Neutrophil (primary cell): ENCODE results near the gene ASPG.

Experiments
- H3K27ac ChIP-seq: fragments of 200-600 bp; sonication (generic); 2 replicates; pipeline ENCODE4 v1.5.1; 2016; ENCODE audit warnings: mild to moderate bottlenecking, moderate library complexity
- H3K27me3 ChIP-seq: fragments of 200-600 bp; sonication (generic); 2 replicates; pipeline ENCODE4 v1.6.0; 2016; ENCODE audit warnings: mild to moderate bottlenecking
- H3K36me3 ChIP-seq: fragments of 200-600 bp; sonication (generic); 2 replicates; pipeline ENCODE4 v1.5.1; 2017
- H3K4me1 ChIP-seq, 2 experiments: fragments of 200-600 bp in 1 of 2; sonication (generic) in 1 of 2; 1 replicate in 1 of 2; 2 replicates in 1 of 2; pipeline versions ENCODE4 v1.5.1 to v1.6.1; 2013 to 2016; ENCODE audit warnings: low read depth in 1 of 2, low read length in 1 of 2, mild to moderate bottlenecking in 1 of 2, moderate library complexity in 1 of 2; ENCODE audit not compliant: control insufficient read depth in 1 of 2, insufficient read depth in 1 of 2
- H3K4me3 ChIP-seq, 2 experiments: fragments of 200-600 bp in 1 of 2; sonication (generic) in 1 of 2; 1 replicate in 1 of 2; 2 replicates in 1 of 2; pipeline ENCODE4 v1.5.1; 2013 to 2016; ENCODE audit warnings: low read depth in 1 of 2, low read length in 1 of 2, mild to moderate bottlenecking in 1 of 2, moderate library complexity in 1 of 2
- H3K9me3 ChIP-seq: fragments of 200-600 bp; sonication (generic); 2 replicates; pipeline ENCODE4 v1.5.1; 2016
- TF ChIP-seq, protein P1 (sequence below): fragments of 200-600 bp; sonication (generic); IDR thresholded peaks from 2 replicates; pipeline ENCODE4 v1.5.1; 2016; ENCODE audit warnings: antibody characterized with exemption

Gene ASPG

DNA sequence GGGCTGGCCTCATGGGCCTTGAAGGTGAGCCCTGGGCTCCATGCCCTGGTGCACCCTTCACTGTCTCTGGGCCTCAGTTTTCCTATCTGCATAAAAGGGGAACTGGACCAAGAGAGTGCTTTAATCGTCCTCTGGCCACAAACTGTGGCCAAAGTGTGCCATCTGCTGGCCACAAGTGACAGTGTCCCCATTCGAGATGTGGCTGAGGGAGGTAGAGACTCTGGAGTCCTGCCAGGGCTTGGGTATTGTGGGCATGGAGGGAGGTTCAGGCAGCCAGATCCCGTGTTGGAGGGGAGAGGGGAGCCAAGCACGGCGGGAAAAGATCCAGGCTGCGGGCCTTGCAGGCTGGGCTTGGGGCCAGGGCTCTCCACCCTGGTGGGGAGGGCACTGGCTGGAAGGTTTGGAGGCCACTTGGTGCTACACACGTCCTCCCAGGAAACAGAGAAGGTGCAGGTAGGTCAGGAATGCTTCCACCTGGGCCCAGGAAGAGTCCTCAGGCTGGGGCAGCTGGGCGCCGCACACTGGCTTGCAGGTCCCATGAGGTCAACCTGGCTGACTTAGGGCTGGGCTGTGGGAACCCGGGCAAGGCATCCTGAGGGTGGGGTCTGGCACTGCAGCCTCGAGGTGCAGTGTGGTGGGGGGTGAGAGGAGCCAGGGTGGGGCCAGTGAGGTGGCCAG lies 45.6 kb downstream of the ASPG start:
- no peaks in the 10 kb centered on the region for H3K9me3 ChIP-seq
- no peaks in the 10 kb centered on the region for H3K4me1 ChIP-seq
- H3K36me3 ChIP-seq = no peaks in the 10 kb centered on the region
- no peak overlapping the region for H3K4me3 ChIP-seq
- H3K27ac ChIP-seq = no peak overlapping the region
- peaks cover 57% of the 10 kb centered on the region for H3K27me3 ChIP-seq
- TF ChIP-seq, protein P1, sequence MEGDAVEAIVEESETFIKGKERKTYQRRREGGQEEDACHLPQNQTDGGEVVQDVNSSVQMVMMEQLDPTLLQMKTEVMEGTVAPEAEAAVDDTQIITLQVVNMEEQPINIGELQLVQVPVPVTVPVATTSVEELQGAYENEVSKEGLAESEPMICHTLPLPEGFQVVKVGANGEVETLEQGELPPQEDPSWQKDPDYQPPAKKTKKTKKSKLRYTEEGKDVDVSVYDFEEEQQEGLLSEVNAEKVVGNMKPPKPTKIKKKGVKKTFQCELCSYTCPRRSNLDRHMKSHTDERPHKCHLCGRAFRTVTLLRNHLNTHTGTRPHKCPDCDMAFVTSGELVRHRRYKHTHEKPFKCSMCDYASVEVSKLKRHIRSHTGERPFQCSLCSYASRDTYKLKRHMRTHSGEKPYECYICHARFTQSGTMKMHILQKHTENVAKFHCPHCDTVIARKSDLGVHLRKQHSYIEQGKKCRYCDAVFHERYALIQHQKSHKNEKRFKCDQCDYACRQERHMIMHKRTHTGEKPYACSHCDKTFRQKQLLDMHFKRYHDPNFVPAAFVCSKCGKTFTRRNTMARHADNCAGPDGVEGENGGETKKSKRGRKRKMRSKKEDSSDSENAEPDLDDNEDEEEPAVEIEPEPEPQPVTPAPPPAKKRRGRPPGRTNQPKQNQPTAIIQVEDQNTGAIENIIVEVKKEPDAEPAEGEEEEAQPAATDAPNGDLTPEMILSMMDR = no peak

DNA sequence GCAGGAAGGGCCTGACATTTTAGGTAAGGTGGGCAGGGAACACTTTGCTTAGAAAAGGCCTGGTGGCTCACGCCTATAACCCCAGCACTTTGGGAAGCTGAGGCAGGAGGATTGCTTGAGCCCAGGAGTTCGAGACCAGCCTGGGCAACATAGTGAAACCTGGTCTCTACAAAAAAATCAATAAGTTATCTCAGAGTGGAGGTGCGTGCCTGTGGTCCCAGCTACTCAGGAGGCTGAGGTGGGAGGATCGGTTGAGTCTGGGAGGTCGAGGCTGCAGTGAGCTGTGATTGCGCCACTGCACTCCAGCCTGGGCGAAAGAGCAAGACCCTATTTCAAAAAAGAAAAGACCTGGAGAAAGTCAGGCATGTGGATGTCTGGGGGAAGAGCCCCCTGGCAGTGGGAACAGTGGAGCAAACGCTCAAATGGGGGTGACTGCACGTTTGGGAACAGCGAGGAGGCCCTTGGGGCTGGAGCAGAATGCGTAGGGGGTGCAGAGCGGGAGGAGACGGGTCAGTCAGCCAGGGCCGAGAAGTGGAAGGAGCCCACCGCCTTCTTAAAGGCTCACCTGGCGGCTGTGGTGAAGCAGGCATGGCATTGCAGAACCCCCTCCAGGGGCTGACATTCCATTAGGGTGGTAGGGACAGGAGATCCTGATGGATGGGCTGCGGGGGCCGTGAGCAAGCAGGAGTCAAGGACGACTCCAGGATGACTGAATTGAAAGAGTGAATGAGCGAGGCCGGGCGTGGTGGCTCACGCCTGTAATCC lies 46.6 kb downstream of the ASPG start:
- Histone ChIP-seq H3K4me3 (no peak overlapping the region), H3K27ac (no peak overlapping the region), H3K27me3 (peaks cover 59% of the 10 kb centered on the region), H3K4me1 (no peaks in the 10 kb centered on the region), H3K9me3 (no peaks in the 10 kb centered on the region), H3K36me3 (no peaks in the 10 kb centered on the region)
- TF ChIP-seq, protein P1 = no peak

DNA sequence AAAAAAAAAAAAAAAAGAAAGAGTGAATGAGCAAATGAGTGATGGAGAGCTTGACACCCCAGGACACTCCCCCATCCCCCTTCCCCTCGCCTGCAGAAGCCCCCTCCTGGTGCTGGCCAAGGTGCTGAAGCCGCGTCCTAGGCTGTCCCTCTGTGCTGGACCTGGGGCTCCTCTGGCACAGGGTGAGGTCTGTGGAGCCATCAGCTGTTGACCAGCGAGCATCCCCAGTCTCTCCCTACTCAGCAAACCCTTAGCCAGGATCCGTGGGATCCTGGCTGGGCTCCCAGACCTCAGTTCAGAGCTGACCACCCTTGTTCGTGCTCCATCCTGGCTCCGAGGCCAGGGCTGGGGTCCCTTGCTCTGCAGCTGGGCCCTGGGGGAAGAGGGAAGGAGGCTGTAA lies 47.5 kb downstream of the ASPG start:
- no peak overlapping the region for H3K27ac ChIP-seq
- no peak overlapping the region for H3K4me3 ChIP-seq
- H3K9me3 ChIP-seq = no peaks in the 10 kb centered on the region
- peaks cover 67% of the 10 kb centered on the region for H3K27me3 ChIP-seq
- H3K36me3 ChIP-seq = no peaks in the 10 kb centered on the region
- peaks cover 5 to 8% of the 10 kb centered on the region in 2 experiments for H3K4me1 ChIP-seq
- TF ChIP-seq, protein P1 = no peak

DNA sequence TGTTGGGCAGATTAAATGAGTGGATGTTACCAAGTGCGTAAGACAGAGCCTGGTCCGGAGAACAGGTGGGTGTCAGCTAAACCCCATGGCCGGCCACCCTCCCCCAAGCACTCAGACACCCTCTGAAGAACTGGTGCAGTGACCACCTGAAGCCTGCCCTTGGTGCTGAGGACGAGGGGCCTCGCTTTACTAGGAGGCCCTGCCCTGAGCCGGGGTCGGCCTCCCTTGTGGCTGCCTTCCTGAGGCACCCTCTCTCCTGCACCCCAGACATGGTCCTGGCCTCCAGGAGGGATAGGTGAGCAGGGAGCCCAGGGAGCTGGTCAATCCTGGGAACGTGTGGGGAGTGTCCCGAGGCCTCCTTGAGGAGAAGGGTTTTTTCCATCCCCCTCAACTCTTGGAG lies 48.0 kb downstream of the ASPG start:
- TF ChIP-seq, protein P1 = no peak
- H3K27me3 ChIP-seq = peaks cover 73% of the 10 kb centered on the region
- H3K4me1 ChIP-seq = peaks cover 7 to 13% of the 10 kb centered on the region in 2 experiments
- H3K36me3 ChIP-seq = no peaks in the 10 kb centered on the region
- no peak overlapping the region for H3K27ac ChIP-seq
- H3K9me3 ChIP-seq = no peaks in the 10 kb centered on the region
- no peak overlapping the region for H3K4me3 ChIP-seq

DNA sequence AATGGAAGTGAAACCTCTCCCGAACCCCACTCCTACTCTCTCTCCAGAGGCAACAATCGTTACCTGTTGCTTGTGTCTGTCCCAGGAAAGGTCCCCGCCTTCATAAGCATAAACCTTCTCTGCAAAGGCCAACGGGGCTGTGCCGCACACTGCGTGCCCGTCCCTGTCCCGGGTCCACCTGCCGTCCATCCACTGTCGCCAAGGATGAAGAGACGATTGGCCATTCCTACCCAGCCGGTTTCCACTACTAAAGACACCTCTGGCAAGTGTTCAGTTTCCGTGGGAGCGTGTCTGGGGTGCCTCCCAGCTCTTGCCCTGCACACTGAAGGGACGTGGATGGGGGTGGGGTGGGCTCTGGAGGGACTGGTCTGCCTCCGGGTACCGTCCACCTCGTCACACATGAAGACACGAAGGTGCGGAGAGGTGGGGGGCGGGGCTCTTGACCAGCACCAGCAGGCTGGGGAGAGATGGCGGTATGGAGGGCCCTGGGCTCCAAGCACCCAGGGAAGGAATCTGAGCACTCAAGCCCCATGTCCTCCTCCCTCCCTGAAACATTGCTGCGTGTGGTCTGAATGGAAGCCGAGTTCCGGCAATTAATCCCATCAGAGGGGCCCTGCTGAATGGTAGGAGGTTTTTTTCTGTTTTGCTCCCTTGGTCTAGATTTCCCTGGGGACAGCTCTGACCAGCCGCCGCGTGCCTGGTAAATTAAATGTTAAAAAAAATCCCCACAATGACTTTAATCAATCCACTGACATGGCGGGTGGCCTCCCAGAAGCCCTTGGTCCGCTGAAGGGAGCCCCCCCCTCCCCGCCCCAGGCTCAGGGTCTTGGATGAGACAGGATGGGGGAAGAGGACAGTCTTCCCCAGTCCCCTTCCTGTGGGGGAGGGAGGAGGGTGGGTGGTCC lies 48.8 kb downstream of the ASPG start:
- Histone ChIP-seq H3K27me3 (peaks cover 81% of the 10 kb centered on the region), H3K27ac (no peak overlapping the region), H3K4me1 (peaks cover 7 to 13% of the 10 kb centered on the region in 2 experiments), H3K9me3 (no peaks in the 10 kb centered on the region), H3K36me3 (no peaks in the 10 kb centered on the region), H3K4me3 (no peak overlapping the region)
- TF ChIP-seq, protein P1 = no peak
